Tibial artery (tissue), 4 donors: Measurements from ENCODE around the gene LIMS1.
A peak's percentile ranks its signal among the peaks of the same experiment; 100 is the strongest.

Experiments used
- DNase-seq, 2 donors: peaks; one replicate each; pipeline ENCODE4 v3.0.0-alpha.2; 2019
- H3K27ac ChIP-seq, 2 donors: fragments of 200-600 bp; sonication (generic) in 1 of 2; 1 replicate in 1 of 2; 2 replicates in 1 of 2; pipeline ENCODE4 v1.5.1; 2018 to 2019; ENCODE audit warnings: mild to moderate bottlenecking in 1 of 2
- H3K27me3 ChIP-seq, 2 donors: fragments of 200-600 bp; sonication (generic) in 1 of 2; one replicate each; pipeline versions ENCODE4 v1.5.1 to v1.6.0; 2016 to 2019
- H3K36me3 ChIP-seq, 3 donors: fragments of 200-600 bp; sonication (generic) in 2 of 3; one replicate each; pipeline ENCODE4 v1.5.1; 2016 to 2019; ENCODE audit warnings: mild to moderate bottlenecking in 2 of 3
- H3K4me1 ChIP-seq, 4 donors: fragments of 200-600 bp; sonication (generic) in 2 of 4; 1 replicate in 3 of 4; 2 replicates in 1 of 4; pipeline ENCODE4 v1.5.1; 2016 to 2019
- H3K4me3 ChIP-seq, 2 donors: fragments of 200-600 bp; sonication (generic) in 1 of 2; 1 replicate in 1 of 2; 2 replicates in 1 of 2; pipeline ENCODE4 v1.5.1; 2018 to 2019; ENCODE audit warnings: mild to moderate bottlenecking in 2 of 2
- H3K9me3 ChIP-seq, 3 donors: fragments of 200-600 bp; sonication (generic) in 1 of 3; one replicate each; pipeline ENCODE4 v1.5.1; 2016 to 2019
- intact Hi-C: fragments of 100-400 bp; cut with DNase I; formaldehyde crosslinking; loops from one replicate; pipeline ENCODE4 v1.15.0; 2023; ENCODE audit warnings: low total_unique reads
- TF ChIP-seq, protein P1 (sequence below), 2 experiments: fragments of 200-600 bp in 1 of 2; fragments of 450-650 bp in 1 of 2; IDR thresholded peaks; one replicate each; pipeline ENCODE4 v1.5.1; 2017 to 2019; ENCODE audit warnings: antibody characterized with exemption in 2 of 2, mild to moderate bottlenecking in 1 of 2, moderate library complexity in 1 of 2

LIMS1 gene

DNA sequence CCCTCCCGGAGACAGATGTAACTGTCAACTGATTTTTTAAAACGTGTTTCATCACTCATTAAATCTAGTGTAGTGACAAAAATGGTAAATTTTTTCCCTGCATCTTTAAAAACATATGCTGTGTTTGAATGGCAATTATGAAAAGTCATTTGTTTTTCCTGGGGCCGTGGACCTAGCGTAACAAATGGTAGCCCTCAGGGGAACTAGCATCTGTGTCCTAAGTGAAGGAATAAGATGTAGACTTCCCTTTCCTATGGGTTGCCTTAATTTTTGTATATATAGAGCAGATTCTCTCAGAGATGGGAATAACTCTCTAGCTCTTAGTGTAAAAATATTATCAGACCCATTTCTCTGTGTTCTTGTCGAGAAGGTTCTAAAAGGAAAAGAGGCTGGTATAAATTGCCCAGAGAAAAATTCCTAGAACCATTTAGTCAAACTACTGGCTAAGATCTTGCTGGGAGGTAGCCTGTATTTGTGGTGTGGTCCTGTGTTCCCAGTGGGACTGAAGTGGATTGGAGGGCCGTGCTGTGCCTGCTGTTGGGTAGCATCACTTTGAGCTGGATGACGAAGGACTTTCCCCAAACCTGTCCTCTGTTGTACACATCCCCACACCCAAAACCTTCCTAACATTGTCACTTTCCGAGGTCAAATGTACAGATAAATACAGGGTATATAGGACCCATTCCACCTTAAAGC lies 85.8 kb downstream of the LIMS1 start:
- Histone ChIP-seq H3K27me3 (no peaks in the 10 kb centered on the region), H3K4me3 (no peak overlapping the region), H3K36me3 (no peaks in the 10 kb centered on the region), H3K9me3 (no peaks in the 10 kb centered on the region), H3K27ac (peak overlapping the region in 1 of 2 donors; percentile 11), H3K4me1 (peaks cover 0 to 59% (median 38%) of the 10 kb centered on the region in 4 donors)
- intact Hi-C loops: no loop called here
- TF ChIP-seq, protein P1, sequence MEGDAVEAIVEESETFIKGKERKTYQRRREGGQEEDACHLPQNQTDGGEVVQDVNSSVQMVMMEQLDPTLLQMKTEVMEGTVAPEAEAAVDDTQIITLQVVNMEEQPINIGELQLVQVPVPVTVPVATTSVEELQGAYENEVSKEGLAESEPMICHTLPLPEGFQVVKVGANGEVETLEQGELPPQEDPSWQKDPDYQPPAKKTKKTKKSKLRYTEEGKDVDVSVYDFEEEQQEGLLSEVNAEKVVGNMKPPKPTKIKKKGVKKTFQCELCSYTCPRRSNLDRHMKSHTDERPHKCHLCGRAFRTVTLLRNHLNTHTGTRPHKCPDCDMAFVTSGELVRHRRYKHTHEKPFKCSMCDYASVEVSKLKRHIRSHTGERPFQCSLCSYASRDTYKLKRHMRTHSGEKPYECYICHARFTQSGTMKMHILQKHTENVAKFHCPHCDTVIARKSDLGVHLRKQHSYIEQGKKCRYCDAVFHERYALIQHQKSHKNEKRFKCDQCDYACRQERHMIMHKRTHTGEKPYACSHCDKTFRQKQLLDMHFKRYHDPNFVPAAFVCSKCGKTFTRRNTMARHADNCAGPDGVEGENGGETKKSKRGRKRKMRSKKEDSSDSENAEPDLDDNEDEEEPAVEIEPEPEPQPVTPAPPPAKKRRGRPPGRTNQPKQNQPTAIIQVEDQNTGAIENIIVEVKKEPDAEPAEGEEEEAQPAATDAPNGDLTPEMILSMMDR (IDR thresholded peaks at IDR 0.05): no peak
- no peak for DNase-seq

DNA sequence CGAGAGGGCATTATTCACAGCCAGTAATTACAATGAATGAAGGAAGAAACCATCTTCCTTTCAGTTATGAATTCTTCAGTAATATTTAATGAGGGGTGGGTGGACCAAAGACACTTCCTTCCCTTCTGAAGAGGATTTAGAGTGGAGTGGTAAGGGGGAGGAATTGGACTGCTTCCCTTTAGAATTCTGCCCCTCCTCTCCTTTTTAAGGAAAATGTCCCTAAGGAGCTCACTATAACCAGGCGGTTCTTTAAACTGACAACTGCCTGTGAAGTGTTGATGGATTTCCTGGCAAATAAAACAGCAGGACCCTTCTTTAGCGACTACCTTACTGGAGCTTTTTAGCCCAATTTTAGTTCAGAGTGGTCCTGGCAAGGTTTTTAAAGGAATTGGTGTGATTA lies 86.4 kb downstream of the LIMS1 start:
- Histone ChIP-seq H3K36me3 (no peaks in the 10 kb centered on the region), H3K4me3 (no peak overlapping the region), H3K9me3 (no peaks in the 10 kb centered on the region), H3K27me3 (no peaks in the 10 kb centered on the region), H3K4me1 (peaks cover 0 to 59% (median 36%) of the 10 kb centered on the region in 4 donors), H3K27ac (peak overlapping the region; percentile 11 to 13)
- intact Hi-C loops: no loop called here
- TF ChIP-seq, protein P1 (IDR thresholded peaks at IDR 0.05): no peak
- DNase-seq: no peak

DNA sequence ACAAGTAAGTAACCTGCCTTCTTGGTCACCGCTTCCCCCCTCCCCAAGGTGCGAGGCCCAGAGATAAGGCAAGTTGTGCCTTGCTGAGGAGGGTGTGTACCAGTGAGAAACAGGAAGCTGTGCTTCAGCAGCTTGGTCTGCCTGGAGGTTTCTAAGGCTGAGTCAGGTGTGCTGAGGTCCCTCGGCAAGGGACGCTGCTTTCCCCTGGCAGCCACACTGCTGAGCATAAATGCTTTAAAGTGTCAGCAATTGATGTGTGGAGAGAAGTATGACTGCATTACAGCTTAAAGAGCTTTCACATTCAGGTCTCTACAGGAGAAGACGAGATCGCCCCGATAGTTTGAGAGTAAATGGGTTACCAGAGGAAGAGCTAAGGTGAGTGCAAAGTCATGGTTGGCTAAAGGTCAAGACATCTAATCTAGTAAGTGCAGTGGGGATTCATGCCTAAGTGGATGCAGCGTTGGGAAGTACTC lies 86.9 kb downstream of the LIMS1 start:
- TF ChIP-seq, protein P1 (IDR thresholded peaks at IDR 0.05): no peak
- no peaks in the 10 kb centered on the region for H3K36me3 ChIP-seq
- intact Hi-C loops: no loop called here
- H3K27me3 ChIP-seq: no peaks in the 10 kb centered on the region
- no peaks in the 10 kb centered on the region for H3K9me3 ChIP-seq
- no peak for DNase-seq
- H3K4me3 ChIP-seq: no peak overlapping the region
- peak overlapping the region in 1 of 2 donors; percentile 13 for H3K27ac ChIP-seq
- peaks cover 0 to 62% (median 36%) of the 10 kb centered on the region in 4 donors for H3K4me1 ChIP-seq

DNA sequence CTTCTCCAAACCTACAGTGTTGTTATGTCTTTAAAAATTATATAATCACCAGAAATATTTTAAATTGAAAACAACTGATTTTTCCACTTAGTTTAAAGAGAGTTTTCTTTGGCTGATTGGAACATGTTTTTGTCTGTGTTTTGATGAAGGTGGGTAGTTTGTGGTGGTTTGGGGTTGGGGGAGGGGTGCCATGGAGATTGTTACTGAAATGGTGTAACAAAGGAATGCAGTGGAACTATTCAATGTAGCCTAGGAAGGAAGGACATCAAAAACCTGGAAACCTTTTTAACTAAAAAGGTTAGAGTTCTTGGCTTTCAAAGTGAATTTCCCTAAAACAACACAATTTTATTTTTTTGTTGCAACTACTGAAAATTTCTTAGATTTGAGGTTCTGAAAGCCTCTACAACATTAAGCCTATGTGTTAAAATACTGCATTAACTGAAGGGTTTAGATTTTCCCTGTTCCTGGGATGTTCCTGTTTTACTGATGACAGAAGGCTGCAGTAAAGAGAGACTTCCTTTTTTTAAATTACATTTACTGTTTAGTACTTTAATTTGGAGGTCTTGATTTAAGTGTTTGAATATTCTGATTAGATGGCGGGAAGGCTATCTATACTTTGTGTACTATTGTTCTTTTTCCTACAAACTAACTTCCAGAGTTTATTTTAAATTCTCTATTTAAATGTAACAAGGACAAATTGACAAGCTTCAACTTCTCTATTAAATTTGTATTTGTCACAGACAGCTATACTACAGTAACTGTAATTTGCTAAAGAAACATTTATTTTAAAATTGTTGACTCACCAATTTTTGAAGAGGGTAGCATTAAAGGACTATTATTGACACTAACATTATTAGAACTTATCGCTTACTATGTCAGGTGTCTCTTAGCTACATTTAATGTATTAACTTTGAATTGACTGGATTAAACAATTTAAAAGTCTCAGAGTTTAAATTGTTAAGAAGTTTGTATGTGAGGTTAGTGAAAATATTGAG lies 87.7 kb downstream of the LIMS1 start:
- H3K27me3 ChIP-seq: no peaks in the 10 kb centered on the region
- no peak for DNase-seq
- intact Hi-C loops: no loop called here
- no peak overlapping the region for H3K4me3 ChIP-seq
- TF ChIP-seq, protein P1 (IDR thresholded peaks at IDR 0.05): no peak
- peaks cover 0 to 55% (median 32%) of the 10 kb centered on the region in 4 donors for H3K4me1 ChIP-seq
- H3K9me3 ChIP-seq: no peaks in the 10 kb centered on the region
- H3K36me3 ChIP-seq: no peaks in the 10 kb centered on the region
- H3K27ac ChIP-seq: no peak overlapping the region

DNA sequence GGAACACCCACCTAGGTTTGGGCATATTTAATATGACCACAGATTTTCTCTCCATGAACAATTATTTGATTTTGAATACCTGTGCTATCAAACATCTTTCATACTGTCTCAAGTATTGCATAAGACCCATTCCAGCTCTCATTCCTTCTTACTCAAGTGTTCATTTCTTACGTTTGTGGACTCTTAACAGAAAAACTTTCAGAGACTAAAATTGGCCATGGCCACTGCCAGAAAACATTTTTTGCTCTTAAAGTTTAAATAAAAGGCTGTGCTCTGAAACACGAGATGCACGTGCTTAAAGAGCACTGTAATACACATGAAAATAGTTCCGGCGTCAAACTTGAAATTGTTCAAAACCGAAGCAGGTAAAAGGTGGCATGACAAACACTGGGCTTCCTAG lies 89.3 kb downstream of the LIMS1 start:
- intact Hi-C loops: no loop called here
- H3K4me3 ChIP-seq: no peak overlapping the region
- no peaks in the 10 kb centered on the region for H3K9me3 ChIP-seq
- no peaks in the 10 kb centered on the region for H3K27me3 ChIP-seq
- H3K27ac ChIP-seq: peak overlapping the region; percentile 10 to 33
- H3K36me3 ChIP-seq: no peaks in the 10 kb centered on the region
- H3K4me1 ChIP-seq: peaks cover 0 to 45% (median 24%) of the 10 kb centered on the region in 4 donors
- TF ChIP-seq, protein P1 (IDR thresholded peaks at IDR 0.05): no peak
- DNase-seq: no peak
